Right ventricle myocardium inferior (tissue), 1 donor: Measurements from ENCODE around the gene ANO2. TPM values are rescaled to one million over a fixed set of nuclear protein-coding genes. Genes with fewer than 3 reads are reported as not detected.

Experiments
- ATAC-seq: fragments of 200-7000 bp; cut with Tn5 transposase; one replicate; pipeline ENCODE4 v1.9.1; 2020; ENCODE audit warnings: mild to moderate bottlenecking, moderate library complexity
- DNase-seq: peaks from one replicate; pipeline ENCODE4 v3.0.0; 2021; ENCODE audit errors: missing footprints
- intact Hi-C: fragments of 100-400 bp; cut with DNase I; formaldehyde crosslinking; loops from one replicate; pipeline ENCODE4 v1.11.0; 2022
- total RNA-seq: library from RNA; stranded (reverse); fragmentation: NEBNext Ultra II Directional; extraction: Animal tissue kit (Norgen Biotek cat#: 25700); gene quantifications from one replicate; pipeline ENCODE4 v1.2.1, GENCODE V29; 2021
- donor health status: DM: no; HTN: yes; CAD: no; lungs with severe emphysema.

Gene ANO2
- total RNA-seq, 1 donor from 2014 or later = 19.5 TPM

DNA sequence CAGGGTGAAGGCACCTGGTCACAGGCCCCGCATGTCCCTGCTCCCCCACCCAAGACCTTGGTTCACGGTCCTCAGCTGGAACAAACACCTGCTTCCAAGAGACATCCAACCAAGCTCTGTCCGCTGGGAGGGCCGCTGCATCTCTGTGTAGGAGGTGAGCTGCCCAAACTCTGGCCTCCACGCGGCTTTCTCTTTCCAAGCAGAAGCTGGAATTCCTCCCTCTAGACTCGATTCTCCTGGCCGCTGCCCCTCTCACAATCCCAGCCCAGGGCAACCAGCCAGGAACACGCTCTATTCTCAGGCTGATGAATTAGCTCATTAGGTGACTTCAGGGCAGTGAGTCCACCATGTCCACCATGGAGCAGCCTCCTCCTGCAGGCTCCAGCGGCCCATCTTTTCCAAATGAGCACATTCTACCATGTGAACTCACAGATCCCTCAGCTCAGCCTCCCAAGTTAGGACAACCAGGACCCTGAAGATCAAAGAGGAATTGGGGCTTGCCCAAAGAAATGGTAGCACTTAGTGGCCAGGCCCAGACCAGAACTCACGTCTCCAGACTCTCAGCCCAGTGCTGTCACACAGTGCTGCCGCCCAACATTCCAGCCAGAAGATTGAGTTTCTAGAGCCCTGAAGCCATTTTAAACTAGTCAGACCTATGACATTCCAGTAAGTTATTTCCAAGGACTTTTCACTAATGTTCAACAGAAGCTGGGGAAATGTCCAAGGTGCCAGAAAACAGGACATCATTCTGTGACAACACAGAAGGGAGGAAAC, 146.6 kb downstream of the ANO2 start:
- intact Hi-C loops = loop anchor here (5.0 kb wide), 1 partner anchor 51 kb away; no protein-coding TSS in a partner anchor
- DNase-seq = no peak

GRCh38 chr12:5797661-5798060, 147.4 kb downstream of the ANO2 start:
- intact Hi-C loops = loop anchor here (5.0 kb wide), 1 partner anchor 50 kb away; no protein-coding TSS in a partner anchor
- DNase-seq (no peak), ATAC-seq (no peak)

More for the DNA sequence above, 146.6 kb downstream of the ANO2 start:
- no peak for ATAC-seq

DNA sequence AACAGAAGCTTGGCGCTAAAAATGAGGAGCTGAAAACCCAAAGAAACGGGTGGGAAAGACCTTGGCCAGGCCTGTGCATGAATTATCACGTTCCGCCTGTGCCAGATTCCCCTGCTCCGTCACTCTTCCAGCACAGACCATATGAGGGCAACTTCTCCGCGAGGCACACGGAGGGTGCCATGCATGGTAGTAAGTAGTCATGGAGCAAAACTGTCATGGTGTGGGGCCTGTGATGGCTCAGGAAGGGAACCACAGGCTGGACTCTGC, 148.2 kb downstream of the ANO2 start:
- no peak for DNase-seq
- intact Hi-C loops = loop anchor here (5.0 kb wide), 1 partner anchor 50 kb away; no protein-coding TSS in a partner anchor
- no peak for ATAC-seq

DNA sequence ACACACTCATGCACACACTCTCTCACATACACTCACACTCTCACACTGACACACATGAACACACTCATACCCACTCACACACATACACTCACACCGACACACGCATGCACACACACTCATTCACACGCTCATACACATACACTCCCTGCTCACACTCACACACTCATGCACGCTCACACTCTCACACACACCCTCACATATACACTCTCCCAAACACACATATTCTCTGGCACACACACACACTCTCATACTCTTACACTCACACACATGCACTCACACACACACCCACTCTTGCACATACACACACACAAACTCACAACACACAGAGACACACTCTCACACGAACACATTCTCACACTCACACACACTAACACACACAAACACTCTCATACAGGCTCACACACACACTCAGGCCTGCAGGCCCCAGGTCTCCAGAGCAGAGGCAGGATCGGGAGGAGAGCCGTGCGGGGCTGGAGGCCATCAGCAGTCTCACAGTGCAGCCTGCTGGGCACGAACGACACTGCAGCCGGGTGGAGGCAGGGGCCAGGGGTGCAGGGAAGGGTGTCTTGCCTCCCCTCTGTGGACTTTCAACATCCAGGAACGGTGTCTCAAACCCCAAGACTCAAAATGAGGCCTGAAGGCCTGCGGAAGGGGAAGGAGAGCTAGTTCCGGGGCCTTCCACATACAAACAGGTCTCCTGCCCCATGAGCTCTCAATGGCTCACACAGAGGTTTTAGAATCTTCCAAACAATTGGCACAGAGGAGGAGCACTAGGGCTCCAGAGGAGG, 148.7 kb downstream of the ANO2 start:
- DNase-seq = peak; percentile 64
- intact Hi-C loops = loop anchor here (5.0 kb wide), 1 partner anchor 49 kb away; no protein-coding TSS in a partner anchor

GRCh38 chr12:5794156-5794555, 150.9 kb downstream of the ANO2 start:
- no peak for ATAC-seq
- DNase-seq = no peak
- intact Hi-C loops = no loop called here

More for the DNA sequence above, 148.7 kb downstream of the ANO2 start:
- ATAC-seq = peak; percentile 70

- ATAC-seq (no peak), DNase-seq (no peak)
- intact Hi-C loops = loop anchor here (2.0 kb wide), 1 partner anchor 364 kb away; no protein-coding TSS in a partner anchor
Observed at GRCh38 chr12:5792343-5792742, 152.7 kb downstream of the ANO2 start.

DNA sequence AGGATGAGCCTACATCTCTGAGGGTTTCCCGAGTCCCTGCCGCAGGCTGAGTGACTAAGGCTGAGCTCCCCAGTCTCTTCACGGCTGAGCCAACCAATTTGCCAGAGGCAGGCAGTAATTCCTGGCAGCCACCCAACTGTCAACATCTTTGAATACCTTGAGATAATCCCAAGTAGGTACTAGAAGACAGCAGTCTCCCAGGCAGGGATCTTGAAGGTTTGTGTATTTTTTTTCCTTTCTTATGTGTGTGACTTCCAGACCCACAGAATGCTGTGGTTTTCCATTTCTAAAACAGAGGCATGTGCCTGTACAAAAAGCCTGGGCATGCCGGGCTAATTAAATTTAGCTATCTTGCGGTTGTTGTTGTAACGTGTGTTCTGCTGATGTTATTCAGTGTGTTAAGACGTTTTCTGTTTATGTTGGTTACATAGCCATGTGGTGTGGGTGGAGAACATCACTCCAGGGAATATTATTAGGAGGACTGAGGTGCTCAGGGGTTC, 155.5 kb downstream of the ANO2 start:
- intact Hi-C loops = no loop called here
- no peak for DNase-seq
- ATAC-seq = no peak

DNA sequence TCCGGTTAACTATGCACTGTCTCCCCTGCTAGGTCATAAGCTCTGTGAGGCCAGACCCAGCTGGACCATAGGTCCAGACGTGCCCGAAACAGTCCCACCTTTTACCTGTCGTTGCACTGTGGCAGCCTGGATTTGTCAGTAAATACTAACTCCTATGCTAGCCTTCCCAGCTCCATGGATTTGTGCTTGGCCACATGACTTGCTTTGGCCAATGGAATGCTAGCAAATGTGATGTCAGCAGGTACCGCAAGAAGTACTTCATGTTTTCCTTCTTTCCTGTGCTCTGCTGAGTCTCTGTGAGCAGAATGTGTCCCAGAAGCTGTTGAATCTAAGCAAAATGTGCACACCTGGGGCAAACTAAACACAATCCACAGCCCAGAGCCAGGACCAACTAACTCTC, 157.2 kb downstream of the ANO2 start:
- intact Hi-C loops = no loop called here
- no peak for ATAC-seq
- DNase-seq = no peak

- DNase-seq = no peak
- intact Hi-C loops = no loop called here
Observed at GRCh38 chr12:5785601-5786000, 159.5 kb downstream of the ANO2 start.

DNA sequence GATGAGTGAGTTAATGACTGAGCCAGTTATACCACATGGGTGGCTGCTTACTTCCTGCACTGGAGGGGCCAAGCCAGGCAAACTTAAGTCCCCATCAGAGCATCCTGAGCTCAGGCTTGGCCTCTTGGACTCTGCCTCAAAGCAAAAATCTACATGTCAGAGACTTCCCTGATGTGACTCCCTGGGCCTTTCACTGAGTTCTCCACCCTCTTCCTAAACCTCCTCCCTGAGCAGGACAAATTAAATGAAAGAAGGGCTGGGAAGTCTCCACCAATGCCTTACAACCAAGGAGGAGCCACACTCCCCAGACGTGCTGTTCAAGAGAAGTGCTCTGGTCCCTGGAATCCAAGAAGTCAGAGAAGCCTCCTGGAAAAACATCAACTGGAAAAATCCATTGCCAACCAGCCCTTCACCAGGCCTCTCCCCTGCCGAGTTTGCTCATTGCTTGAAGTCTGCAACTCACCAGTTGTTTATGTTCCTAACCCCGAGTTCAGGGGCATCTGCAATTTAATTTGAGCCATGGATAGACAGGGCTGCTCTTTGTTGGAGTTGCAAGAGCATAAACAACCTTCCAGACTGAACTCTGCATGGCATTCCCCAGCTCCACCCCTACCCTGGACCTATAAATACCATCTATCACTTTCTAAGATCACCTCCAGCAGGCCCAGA, 160.5 kb downstream of the ANO2 start:
- intact Hi-C loops = loop anchor here (5.0 kb wide), 1 partner anchor 42 kb away; no protein-coding TSS in a partner anchor
- ATAC-seq (no peak), DNase-seq (no peak)

More at GRCh38 chr12:5785601-5786000, 159.5 kb downstream of the ANO2 start:
- ATAC-seq = no peak

DNA sequence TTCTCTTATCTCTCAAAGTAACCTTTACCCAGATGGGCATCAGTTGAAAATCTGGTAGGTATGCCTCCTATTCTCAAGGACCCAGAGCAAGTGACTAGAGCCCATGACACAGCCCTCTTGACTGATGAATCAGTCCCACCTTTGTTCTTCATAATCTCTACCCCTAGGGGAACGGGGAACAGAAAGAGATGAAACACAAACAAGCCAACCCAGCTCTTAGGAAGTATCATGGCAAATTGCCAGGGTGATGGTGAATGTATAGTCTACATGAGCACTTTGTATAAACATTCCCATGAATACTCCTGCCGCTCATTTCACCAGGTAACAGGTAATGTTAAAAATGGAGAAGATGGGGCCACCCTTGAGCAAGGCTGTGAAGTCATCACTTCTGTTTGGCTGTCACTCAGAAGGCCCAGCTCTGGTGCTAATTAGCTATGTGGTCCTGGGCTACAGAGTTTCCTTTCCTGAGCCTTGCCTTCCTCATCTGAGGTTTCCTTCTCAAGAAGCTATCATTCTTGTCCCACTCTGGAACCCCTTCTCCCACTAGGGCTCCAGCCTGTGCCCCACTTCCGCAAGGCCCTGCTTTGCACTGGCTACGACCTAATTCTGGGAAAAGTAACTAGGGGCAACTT, 161.7 kb downstream of the ANO2 start:
- intact Hi-C loops = loop anchor here (5.0 kb wide), 1 partner anchor 41 kb away; no protein-coding TSS in a partner anchor
- ATAC-seq = no peak
- no peak for DNase-seq

DNA sequence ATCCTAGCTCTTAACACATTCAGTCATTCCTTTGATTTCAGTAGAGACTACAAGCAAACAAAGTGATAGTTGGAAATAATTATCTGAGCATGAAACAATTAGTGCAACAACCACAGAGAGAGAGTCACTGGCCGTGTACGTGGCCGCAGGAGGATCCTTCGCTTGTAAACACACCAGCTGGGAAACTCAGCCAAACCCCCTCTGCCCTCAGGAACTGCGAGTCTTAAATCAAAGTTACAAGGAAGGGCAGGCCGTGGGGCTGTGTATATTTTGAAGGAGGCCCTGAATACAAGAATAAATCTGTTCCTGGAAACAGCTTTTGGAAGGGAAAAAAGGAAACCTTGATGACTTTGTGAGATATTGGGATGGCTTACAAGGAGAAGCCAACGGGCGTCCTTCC, 164.5 kb downstream of the ANO2 start:
- ATAC-seq (no peak), DNase-seq (no peak)
- intact Hi-C loops = loop anchor here (5.0 kb wide), 1 partner anchor 38 kb away; no protein-coding TSS in a partner anchor

DNA sequence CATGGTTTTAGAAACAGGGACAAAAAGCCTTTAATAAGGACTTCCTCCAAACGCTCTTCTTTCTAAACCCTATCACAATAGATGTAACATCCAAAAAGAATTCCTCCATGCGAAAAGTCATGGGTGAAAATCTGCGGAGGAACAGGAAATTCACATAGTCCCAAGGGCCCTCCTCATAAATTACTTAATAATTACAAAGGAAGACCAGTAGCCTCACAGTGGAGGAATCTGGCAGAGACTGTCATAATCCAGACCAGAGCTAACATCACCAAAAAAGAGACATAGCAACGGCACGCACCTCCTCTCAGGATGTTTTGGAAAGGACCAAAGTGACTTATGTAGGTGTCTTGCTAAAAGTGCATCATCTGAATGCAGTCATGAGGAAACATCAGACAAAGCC, 165.7 kb downstream of the ANO2 start:
- intact Hi-C loops = no loop called here
- DNase-seq (no peak), ATAC-seq (no peak)

DNA sequence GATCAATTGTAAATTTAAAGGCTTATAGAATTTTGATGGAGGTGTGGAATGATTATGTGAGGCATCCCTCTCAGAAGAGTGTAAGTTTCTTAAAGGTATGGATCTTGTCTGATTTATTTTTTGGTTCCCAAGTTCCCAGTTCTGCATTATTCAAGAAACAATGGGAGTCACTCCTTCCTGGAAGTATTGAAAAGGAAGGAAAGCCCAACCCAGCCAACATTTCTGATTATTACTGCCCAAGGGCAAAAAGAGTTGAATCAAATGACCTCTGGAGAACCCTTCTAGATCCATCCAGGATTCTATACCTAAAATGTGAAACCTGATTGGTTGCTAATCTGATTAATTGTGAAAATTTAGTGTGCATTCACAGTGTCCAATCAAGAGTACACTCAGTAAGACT, 166.2 kb downstream of the ANO2 start:
- intact Hi-C loops = no loop called here
- DNase-seq (no peak), ATAC-seq (no peak)

- DNase-seq (no peak), ATAC-seq (no peak)
- intact Hi-C loops = no loop called here
Observed at GRCh38 chr12:5777451-5777850, 167.6 kb downstream of the ANO2 start.

- intact Hi-C loops = no loop called here
Observed at GRCh38 chr12:5776091-5776490, 169.0 kb downstream of the ANO2 start.

GRCh38 chr12:5773550-5773949, 171.5 kb downstream of the ANO2 start:
- no peak for DNase-seq
- intact Hi-C loops = no loop called here
- ATAC-seq = no peak

More at GRCh38 chr12:5776091-5776490, 169.0 kb downstream of the ANO2 start:
- no peak for ATAC-seq
- DNase-seq = no peak

DNA sequence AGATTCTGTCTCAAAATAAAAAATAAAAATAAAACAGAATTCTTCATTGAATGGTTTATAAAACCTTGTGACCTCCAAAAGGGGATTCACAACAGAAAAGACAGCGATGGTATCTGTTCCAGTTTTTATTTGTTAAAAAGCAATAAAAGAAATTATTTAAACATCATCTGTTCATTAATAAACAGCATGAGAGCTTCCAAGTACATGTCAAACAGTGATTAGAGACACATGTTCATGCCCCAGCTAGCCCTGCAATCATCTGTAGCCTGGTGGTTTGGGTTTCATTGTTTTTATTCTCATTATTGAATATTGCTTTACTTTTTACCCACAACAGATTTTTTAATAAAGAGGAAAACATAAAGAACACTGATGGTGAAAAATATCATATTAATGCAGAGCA, 173.3 kb downstream of the ANO2 start:
- ATAC-seq = no peak

GRCh38 chr12:5770727-5771126, 174.3 kb downstream of the ANO2 start:
- no peak for DNase-seq
- ATAC-seq = no peak
- intact Hi-C loops = no loop called here

More for the DNA sequence above, 173.3 kb downstream of the ANO2 start:
- no peak for DNase-seq
- intact Hi-C loops = no loop called here
